IMR-90 (cell line): ENCODE results near the gene CRYGN. TPM values are rescaled to one million over a fixed set of nuclear protein-coding genes. Genes with fewer than 3 reads are reported as not detected.

Source experiments
- ATAC-seq: fragments of 200-7000 bp; cut with Tn5 transposase; 2 replicates; pipeline ENCODE4 v1.9.1; 2020; ENCODE audit warnings: low read depth, mild to moderate bottlenecking, moderate library complexity
- BruUV-seq: library from RNA; stranded (reverse); fragments of 400-500 nt; replicated peaks from 2 replicates; lab custom pipeline; 2021; lab: Mats Ljungman, UMichigan
- CTCF ChIA-PET: fragments of 300-600 bp; formaldehyde crosslinking; extraction: SDS; loops from one replicate; lab custom pipeline; 2021; ENCODE audit warnings: antibody characterized with exemption; lab: Yijun Ruan, JAX
- POLR2A ChIA-PET: fragments of 300-600 bp; sonication (Branson Sonifier 250); formaldehyde crosslinking; loops from one replicate; lab custom pipeline; 2022; ENCODE audit warnings: antibody characterized with exemption; ENCODE audit not compliant: unreplicated experiment; lab: Charles Lee
- DNase-seq: peaks from one replicate; pipeline ENCODE4 v3.0.0; 2013
- H2AFZ ChIP-seq: replicated peaks from 2 replicates; pipeline ENCODE3; 2013; ENCODE audit warnings: low read length, mild to moderate bottlenecking; ENCODE audit not compliant: poor library complexity
- H2AK5ac ChIP-seq: 2 replicates; pipeline ENCODE4 v1.6.1; 2013; ENCODE audit warnings: low read depth, low read length, inconsistent platforms
- H2AK9ac ChIP-seq: replicated peaks from 2 replicates; pipeline ENCODE3; 2013; ENCODE audit warnings: mild to moderate bottlenecking, low read depth, low read length, moderate library complexity; ENCODE audit not compliant: poor library complexity
- H2BK120ac ChIP-seq: 2 replicates; pipeline ENCODE4 v1.6.1; 2013; ENCODE audit warnings: low read depth, low read length, inconsistent platforms
- H2BK15ac ChIP-seq: 3 replicates; pipeline ENCODE4 v1.6.1; 2013; ENCODE audit warnings: low read depth, low read length, inconsistent platforms
- H2BK20ac ChIP-seq: 2 replicates; pipeline ENCODE4 v1.6.1; 2013; ENCODE audit warnings: low read depth, mild to moderate bottlenecking, inconsistent platforms, low read length, moderate library complexity
- H2BK5ac ChIP-seq: 2 replicates; pipeline ENCODE4 v1.6.1; 2013; ENCODE audit warnings: mild to moderate bottlenecking, low read depth, low read length, inconsistent platforms; ENCODE audit not compliant: poor library complexity, severe bottlenecking
- H3K14ac ChIP-seq: replicated peaks from 2 replicates; pipeline ENCODE4 v1.6.1; 2013; ENCODE audit warnings: low read depth, low read length, inconsistent platforms
- H3K18ac ChIP-seq: 2 replicates; pipeline ENCODE4 v1.6.1; 2013; ENCODE audit warnings: low read depth, low read length, control low read depth
- H3K23ac ChIP-seq: 2 replicates; pipeline ENCODE4 v1.6.1; 2013; ENCODE audit warnings: low read depth, low read length, inconsistent platforms
- H3K27ac ChIP-seq: 2 replicates; pipeline ENCODE4 v1.5.1; 2013; ENCODE audit warnings: mild to moderate bottlenecking, control low read depth, low read length; ENCODE audit not compliant: insufficient read depth
- H3K27me3 ChIP-seq: 2 replicates; pipeline ENCODE4 v1.6.1; 2013; ENCODE audit warnings: low read length; ENCODE audit not compliant: control insufficient read depth, insufficient read depth
- H3K36me3 ChIP-seq: 2 replicates; pipeline ENCODE4 v1.6.1; 2013; ENCODE audit warnings: low read length, mixed read lengths; ENCODE audit not compliant: control insufficient read depth, insufficient read depth
- H3K4ac ChIP-seq: 2 replicates; pipeline ENCODE4 v1.6.1; 2013; ENCODE audit warnings: low read depth, low read length, inconsistent platforms
- H3K4me1 ChIP-seq: 2 replicates; pipeline ENCODE4 v1.6.1; 2013; ENCODE audit warnings: low read length, mixed read lengths; ENCODE audit not compliant: control insufficient read depth, insufficient read depth
- H3K4me2 ChIP-seq: 2 replicates; pipeline ENCODE4 v1.6.1; 2013; ENCODE audit warnings: low read depth, mild to moderate bottlenecking, control low read depth, low read length, moderate library complexity
- H3K4me3 ChIP-seq: 2 replicates; pipeline ENCODE4 v1.5.1; 2013; ENCODE audit warnings: low read depth, mild to moderate bottlenecking, control low read depth, low read length, moderate library complexity; ENCODE audit not compliant: insufficient read depth
- H3K56ac ChIP-seq: 2 replicates; pipeline ENCODE4 v1.6.1; 2013; ENCODE audit warnings: low read length, inconsistent platforms; ENCODE audit not compliant: insufficient read depth; ENCODE audit errors: extremely low read depth
- H3K79me1 ChIP-seq, 2 experiments: 2 replicates each; pipeline ENCODE4 v1.6.1; 2013; ENCODE audit warnings: low read length in 2 of 2, inconsistent platforms in 1 of 2, low read depth in 1 of 2
- H3K9ac ChIP-seq: 2 replicates; pipeline ENCODE4 v1.6.1; 2013; ENCODE audit warnings: low read depth, low read length, control low read depth
- H3K9me1 ChIP-seq: 2 replicates; pipeline ENCODE4 v1.6.1; 2013; ENCODE audit warnings: low read length, inconsistent platforms; ENCODE audit not compliant: insufficient read depth
- H3K9me3 ChIP-seq: 2 replicates; pipeline ENCODE4 v1.6.1; 2013; ENCODE audit warnings: low read length; ENCODE audit not compliant: control insufficient read depth, insufficient read depth
- H4K20me1 ChIP-seq: 2 replicates; pipeline ENCODE4 v1.6.1; 2013; ENCODE audit warnings: low read length, inconsistent platforms; ENCODE audit not compliant: insufficient read depth
- H4K5ac ChIP-seq: 2 replicates; pipeline ENCODE4 v1.6.1; 2013; ENCODE audit warnings: mild to moderate bottlenecking, low read depth, low read length, control low read depth
- H4K8ac ChIP-seq, 2 experiments: 2 replicates each; pipeline ENCODE4 v1.6.1; 2013; ENCODE audit warnings: low read depth in 2 of 2, low read length in 2 of 2, control low read depth in 1 of 2, inconsistent platforms in 1 of 2
- H4K91ac ChIP-seq: 2 replicates; pipeline ENCODE4 v1.6.1; 2013; ENCODE audit warnings: low read depth, low read length, inconsistent platforms; ENCODE audit not compliant: insufficient read depth
- FOS ChIP-seq: fragments of 150-350 bp; IDR thresholded peaks from 2 replicates; pipeline ENCODE4 v1.6.1; 2016; ENCODE audit warnings: low read depth, low read length
- WGBS, 2 experiments: methylation state at CpG; one replicate each; pipeline versions ENCODE4 v1.1.5 to v1.1.7; 2013; ENCODE audit warnings: missing lambda C conversion rate in 2 of 2; ENCODE audit not compliant: insufficient read length in 1 of 2; ENCODE audit errors: extremely low coverage in 2 of 2; 5-methylcytosine and 5-hydroxymethylcytosine counted together
- dilution Hi-C: fragments of 300-500 bp; cut with HindIII; formaldehyde crosslinking; loops from one replicate; pipeline ENCODE4 v1.14.3; 2018; ENCODE audit warnings: low sequenced_read_pairs; ENCODE audit not compliant: unreplicated experiment
- in situ Hi-C: fragments of 300-500 bp; cut with MboI; formaldehyde crosslinking; loops from 3 replicates; pipeline ENCODE4 v1.14.3; 2019; ENCODE audit warnings: low sequenced_read_pairs, inconsistent platforms, mixed read lengths
- intact Hi-C: fragments of 100-400 bp; cut with micrococcal nuclease; formaldehyde crosslinking; loops from 2 replicates; pipeline ENCODE4 v1.10.0; 2022
- polyA plus RNA-seq, 3 experiments: library from polyadenylated mRNA; depleted of rRNA; stranded (reverse); fragments of >200 nt; gene quantifications; 2 replicates each; pipeline ENCODE4 v1.2.3, GENCODE V29; 2012; ENCODE audit warnings: low replicate concordance in 1 of 3
- total RNA-seq: library from RNA; depleted of rRNA; stranded (reverse); fragments of >200 nt; gene quantifications from 2 replicates; pipeline ENCODE4 v1.2.3, GENCODE V29; 2012

The CRYGN gene
- total and polyA plus RNA-seq, 2 of the 4 experiments (the other 2 are of a cell fraction) = not detected

DNA sequence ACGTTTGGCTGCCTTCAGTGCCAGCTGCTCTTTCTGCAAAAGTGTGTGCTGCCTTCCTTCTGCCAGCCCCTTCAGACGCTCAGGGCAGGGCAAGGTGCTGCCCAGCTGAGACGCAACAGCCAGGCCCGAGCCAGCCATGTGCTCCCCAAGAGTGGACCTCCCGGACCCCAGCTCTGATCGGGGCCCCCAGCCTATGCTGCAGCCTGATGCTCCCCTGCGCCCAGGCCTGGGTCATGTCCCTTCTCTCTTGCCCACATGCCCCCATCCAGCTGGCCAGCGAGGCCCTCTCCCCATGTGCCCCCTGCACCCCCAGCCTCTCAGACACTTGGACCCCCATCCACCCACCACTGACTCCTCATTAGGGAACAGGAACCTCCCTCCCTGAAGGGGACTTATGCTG, 47.9 kb downstream of the CRYGN start:
- Histone ChIP-seq H3K9me1 (no peaks in the 10 kb centered on the region), H3K27me3 (peaks cover 31% of the 10 kb centered on the region), H3K56ac (no peak overlapping the region), H4K5ac (no peak overlapping the region), H2BK20ac (no peak overlapping the region), H2BK15ac (no peak overlapping the region), H2AFZ (no peak overlapping the region), H3K36me3 (no peaks in the 10 kb centered on the region), H3K9me3 (no peaks in the 10 kb centered on the region), H3K14ac (no peak overlapping the region), H4K91ac (no peak overlapping the region), H3K4me2 (no peak overlapping the region), H3K23ac (no peak overlapping the region), H4K20me1 (no peaks in the 10 kb centered on the region), H3K4me1 (no peaks in the 10 kb centered on the region), H4K8ac (no peak overlapping the region), H2BK120ac (no peak overlapping the region), H3K79me1 (no peaks in the 10 kb centered on the region), H3K4ac (no peak overlapping the region), H3K18ac (no peak overlapping the region), H2AK9ac (no peak overlapping the region), H2AK5ac (no peak overlapping the region), H3K9ac (no peak overlapping the region), H3K27ac (no peak overlapping the region), H3K4me3 (no peak overlapping the region), H2BK5ac (no peak overlapping the region)
- no peak for DNase-seq
- intact Hi-C loops (no loop called here), dilution Hi-C loops (no loop called here), in situ Hi-C loops (no loop called here)
- TF ChIP-seq FOS = no peak
- no TSS peak for BruUV-seq
- CTCF ChIA-PET = no interaction called here
- POLR2A ChIA-PET = no interaction called here
- ATAC-seq = no peak
- WGBS, 2 experiments = 72% methylated on average over 3 of the region's 8 CpGs; no CpG with 5 or more reads in 1 of the 2 experiments
